ENCODE results near the gene NLRP7.

- TF ChIP-seq CTCF (IDR thresholded peaks at IDR 0.05) (no peak), POLR2A (IDR thresholded peaks at IDR 0.05) (no peak)
Observed at GRCh38 chr19:54967611-54968010, 20.3 kb upstream of the NLRP7 start.

All from lower leg skin (tissue), 3 donors.